Endometrium (tissue), 2 donors: ENCODE results near the gene IMMP2L.
A peak's percentile ranks its signal among the peaks of the same experiment; 100 is the strongest.
"Not testable (repeated sequence)": the region's sequence is repeated elsewhere in the genome, so short reads cannot be mapped to it uniquely, and the experiment has no call there.

Experiments
- FAIRE-seq: peaks from 2 replicates; lab custom pipeline; 2012; peaks lifted over from hg19 to GRCh38; lab: Jason Lieb, UNC
- donor health status: control.
- donor health status: control.

The IMMP2L gene

DNA sequence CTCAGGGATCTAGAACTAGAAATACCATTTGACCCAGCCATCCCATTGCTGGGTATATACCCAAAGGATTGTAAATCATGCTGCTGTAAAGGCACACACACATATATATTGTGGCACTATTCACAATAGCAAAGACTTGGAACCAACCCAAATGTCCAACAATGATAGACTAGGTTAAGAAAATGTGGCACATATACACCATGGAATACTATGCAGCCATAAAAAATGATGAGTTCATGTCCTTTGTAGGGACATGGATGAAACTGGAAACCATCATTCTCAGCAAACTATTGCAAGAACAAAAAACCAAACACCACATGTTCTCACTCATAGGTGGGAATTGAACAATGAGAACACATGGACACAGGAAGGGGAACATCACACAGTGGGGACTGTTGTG lies 56.9 kb downstream of the IMMP2L start:
- FAIRE-seq, result not testable (repeated sequence)

DNA sequence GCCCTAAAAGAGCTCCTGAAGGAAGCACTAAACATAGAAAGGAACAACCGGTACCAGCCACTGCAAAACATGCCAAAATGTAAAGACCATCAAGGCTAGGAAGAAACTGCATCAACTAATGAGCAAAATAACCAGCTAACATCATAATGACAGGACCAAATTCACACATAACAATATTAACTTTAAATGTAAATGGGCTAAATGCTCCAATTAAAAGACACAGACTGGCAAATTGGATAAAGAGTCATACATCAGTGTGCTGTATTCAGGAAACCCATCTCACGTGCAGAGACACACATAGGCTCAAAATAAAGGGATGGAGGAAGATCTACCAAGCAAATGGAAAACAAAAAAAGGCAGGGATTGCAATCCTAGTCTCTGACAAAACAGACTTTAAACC lies 60.5 kb downstream of the IMMP2L start:
- not testable (repeated sequence) for FAIRE-seq

DNA sequence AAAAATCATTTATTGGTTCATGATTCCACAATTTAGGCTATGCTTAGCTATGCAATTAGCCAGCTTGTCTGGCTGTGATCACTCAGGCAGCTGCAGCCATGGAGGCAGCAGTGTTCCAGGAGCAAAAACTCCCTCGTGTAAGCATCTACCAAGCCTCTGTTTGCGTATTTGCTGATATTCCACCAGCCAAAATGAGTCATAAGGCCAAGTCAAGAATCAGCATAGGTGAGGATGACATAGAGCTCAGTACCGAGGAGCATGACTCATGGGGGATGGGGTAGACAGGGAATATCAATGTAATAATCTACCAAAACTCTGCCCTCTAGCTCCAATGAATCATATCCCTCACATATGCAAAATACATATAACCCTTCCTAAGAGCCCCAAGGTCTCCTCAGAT lies 63.3 kb downstream of the IMMP2L start:
- no peak for FAIRE-seq

DNA sequence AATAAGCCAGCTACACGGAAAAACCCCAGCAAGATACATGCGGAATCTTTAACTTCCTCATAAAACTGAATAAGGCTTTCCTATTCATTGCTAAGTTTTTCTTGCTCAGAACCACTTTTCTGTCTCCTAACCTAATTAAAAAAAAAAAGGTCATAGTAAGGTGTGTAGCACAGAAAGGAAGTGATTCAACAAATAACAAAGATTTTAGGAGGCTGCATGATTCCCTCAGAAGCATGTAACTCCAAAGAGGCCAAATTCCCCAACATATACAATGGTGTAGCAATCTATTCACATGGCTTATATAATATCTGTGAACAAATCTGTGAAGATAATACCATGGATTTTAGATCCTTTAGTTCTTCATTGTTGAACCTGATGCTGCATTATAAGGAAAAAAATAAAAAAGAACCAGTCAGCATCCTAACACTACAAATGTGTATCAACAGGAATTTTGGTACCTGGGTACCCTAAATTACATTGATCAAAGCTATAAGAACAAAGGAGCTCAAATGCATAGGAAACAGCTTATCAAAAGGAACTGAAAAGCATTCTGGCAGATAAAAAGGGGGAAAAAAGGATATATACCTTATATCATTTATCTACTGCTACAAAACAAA lies 63.8 kb downstream of the IMMP2L start:
- no peak for FAIRE-seq

DNA sequence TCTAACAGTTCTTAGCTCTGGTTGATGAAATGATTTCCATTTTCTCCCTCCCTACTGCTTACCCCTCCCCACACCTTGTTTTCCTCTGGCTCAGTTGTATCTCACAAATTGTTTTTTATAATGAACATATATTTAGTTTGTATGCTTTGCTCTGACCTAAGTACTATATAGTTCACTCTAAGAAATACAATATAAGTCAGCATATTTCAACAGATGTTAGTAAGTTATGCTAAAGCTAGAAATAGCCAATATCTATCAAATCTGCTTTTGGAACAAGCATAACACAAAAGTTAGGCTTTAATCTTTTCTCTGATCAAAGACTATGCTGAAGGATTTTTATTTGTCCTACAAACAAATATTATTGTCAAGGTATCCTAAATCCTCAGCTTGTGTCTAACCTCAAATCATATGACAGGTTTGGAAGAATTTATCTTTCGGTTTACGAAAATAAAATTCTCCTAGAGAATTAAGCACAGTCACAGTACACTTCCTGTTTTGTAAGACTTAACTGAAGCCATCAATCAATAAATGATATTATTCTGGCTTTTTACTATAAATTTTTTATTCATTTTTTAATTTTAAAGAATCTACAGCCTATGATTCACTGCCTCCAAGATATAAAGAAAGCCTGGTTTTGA lies 67.0 kb downstream of the IMMP2L start:
- no peak for FAIRE-seq

DNA sequence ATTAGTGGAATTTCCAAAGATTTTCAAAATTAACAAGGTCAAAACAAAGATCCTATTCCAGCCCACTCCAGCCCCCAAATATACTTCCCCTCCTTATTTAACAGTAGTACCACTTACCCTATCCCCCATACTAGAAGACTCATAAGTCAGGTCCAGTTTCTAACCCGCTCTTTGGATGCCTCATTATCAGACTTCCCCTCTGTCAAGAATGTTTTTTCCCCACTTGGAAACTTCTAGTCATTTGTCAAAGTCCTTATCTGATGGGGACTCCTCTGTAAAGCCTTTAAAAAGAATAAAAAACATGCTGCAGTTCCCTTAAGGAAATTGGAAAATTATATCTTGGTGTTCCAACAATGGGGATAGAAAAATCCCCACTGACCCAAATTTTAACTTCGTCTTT lies 70.1 kb downstream of the IMMP2L start:
- FAIRE-seq, result no peak

DNA sequence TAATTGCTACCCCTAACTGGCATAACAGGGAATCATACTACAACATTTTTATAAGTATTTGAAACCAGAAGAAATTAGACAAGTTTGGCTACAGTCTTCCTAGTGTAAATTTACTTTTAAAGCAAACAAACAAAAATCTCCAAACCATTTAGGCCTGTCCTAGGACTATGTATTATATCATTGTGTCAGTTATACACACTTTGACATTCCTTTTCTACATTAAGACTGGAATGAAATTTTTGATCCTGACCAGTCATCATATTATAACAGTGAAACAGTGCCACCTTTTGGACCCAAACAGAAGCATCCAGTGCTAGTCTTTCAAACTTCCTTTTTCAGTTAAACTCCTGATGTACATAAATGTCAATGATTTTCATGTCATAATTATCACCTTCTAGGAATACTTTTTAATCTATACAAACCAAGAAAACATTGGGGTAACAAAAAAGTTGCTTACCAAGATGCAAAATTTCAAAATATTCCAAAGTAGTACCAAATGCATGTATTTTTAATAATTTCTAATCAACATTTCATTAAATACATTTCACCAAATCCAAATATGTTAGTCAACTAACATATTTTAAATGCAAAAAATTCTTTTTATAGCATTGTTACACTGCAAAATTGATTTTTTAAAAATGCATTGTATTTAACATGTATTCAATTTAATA lies 75.7 kb downstream of the IMMP2L start:
- FAIRE-seq, result peak; percentile 91

DNA sequence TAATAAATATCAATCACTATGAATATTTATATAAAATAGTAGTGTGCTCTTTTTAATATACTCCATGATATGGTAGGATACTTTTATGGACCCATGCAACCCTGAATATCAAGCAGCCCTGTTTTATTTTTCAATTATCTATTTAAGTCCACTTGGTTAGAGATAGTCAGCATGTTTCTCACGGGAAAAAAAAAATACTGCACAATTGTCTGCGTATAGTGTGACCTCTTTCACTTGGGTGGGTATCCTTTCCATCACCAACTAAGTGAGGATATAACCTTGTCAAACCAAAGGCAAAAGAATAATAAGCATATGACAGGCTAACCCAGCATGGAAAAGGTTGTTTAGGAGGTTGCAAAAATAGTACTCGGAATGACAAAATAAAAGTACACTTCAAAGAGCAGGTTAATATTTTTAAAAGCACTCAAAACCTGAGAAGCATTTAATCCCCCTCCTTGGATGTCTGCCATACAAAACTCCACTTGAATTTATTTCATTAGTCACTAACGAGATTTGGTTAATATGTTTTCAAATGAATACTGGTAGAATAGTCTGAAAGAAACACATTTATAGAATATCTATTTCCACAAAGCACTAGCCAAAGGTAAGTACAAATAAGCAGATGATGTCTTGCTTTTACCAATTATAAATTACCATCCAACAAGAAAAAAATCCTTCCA lies 76.5 kb downstream of the IMMP2L start:
- no peak for FAIRE-seq

DNA sequence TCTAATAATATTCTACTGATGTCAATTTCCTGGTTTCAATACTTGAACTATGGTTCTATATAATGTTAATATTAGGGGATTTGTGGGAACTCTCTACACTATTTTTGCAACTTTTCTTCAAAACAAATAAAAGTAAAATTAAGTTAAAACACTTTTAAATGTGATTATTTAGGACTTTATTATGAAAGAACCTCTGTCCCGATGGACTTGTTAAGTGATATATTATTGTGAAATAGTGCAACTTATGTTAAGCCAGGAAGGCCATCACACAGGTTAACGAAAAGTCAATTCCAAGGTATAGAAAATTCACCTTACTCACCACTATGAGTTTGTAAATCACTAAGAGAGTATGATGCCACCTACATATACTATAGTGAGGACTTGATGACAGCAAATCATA lies 79.2 kb downstream of the IMMP2L start:
- FAIRE-seq, result no peak

DNA sequence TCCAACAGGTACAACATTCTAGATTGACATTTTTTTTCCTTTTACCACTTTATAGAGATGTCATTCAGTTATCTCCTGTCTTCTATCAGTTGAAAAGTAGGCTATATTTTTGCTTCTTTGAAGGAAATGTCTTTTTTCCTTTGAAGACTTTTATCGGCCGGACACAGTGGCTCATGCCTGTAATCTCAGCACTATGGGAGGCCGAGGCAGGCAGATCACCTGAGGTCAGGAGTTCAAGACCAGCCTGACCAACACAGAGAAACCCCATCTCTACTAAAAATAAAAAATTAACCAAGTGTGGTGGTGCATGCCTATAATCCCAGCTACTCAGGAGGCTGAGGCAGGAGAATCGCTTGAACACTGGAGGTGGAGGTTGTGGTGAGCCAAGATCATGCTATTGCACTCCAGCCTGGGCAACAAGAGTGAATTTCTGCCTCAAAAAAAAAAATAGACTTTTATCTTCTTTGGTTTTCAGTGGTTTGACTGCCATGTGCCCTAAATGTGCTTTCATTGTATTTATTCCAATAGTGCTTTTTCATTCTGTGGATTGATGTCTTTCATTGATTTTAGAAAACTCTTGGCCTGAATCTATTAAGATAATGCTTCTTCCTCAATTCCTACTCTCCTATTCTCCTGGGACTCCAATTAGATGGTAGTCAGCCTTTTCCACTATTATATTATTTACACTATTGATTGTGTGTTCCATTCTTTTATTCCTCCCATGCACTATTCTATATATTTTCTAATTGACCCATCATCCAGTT lies 84.6 kb downstream of the IMMP2L start:
- no peak for FAIRE-seq

DNA sequence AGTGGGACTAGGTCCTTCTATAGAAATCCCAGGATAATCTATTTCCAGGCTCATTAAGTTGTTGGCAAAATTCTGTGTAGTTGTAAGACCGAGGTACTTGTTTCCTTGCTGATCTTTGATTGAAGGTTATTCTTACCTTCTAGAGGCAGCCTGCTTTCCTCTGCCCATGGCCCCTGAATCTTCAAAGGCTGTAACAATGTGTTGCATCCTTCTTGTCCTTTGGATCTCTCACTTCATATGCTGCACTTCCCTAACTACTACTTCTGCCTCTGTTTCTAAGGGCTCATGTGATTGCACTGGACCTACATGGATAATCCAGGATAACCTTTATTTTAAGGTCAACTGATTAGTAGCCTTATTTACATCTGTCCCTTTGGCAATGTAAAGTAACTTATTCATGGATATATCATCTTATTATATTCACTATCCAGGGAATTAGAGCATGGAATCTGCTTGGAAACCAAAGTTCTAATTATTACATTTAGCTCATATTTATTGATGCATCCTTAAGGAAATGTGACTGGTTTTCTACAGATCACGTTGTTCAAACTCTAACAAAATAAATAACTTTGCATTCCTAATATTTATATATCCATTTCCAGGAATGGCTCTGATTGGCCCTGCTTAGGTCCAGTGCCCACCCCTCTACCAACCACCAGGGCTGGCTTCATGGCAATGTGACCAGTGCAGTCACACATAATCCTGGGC lies 85.6 kb downstream of the IMMP2L start:
- no peak for FAIRE-seq

DNA sequence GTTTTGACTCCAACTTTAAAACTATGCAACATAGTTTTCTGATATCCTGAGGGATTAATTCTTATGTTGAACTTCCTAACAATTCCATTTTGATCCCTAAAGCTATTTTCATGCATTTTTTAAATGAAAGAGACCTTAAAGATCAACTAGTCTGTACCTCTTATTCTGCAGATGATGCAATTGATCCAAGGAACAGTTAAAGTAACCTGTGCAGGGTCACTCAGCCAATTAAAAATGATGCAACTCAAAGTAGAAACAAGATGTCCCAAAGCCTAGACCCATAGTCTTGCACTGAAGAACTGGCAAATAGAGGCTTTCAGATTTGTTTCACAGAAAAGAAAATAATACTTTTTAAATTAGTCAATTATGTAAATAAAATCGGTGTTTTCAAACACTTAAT lies 86.3 kb downstream of the IMMP2L start:
- peak; percentile 8 for FAIRE-seq

DNA sequence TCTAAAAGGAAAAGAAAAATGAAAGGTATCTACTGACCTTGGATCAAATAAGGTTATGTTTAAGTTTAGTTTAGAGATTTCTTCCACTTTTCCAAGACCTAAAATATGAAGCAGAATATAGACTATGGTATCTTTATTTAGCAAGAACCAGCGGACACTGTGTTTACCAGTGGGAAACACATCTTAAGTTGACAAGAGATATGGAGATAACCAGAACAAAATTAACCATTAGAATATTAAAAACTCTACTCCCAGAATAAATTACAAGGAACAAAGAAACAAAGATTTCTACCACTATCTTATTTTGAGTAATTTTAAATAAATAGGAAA lies 86.9 kb downstream of the IMMP2L start:
- FAIRE-seq, result no peak

DNA sequence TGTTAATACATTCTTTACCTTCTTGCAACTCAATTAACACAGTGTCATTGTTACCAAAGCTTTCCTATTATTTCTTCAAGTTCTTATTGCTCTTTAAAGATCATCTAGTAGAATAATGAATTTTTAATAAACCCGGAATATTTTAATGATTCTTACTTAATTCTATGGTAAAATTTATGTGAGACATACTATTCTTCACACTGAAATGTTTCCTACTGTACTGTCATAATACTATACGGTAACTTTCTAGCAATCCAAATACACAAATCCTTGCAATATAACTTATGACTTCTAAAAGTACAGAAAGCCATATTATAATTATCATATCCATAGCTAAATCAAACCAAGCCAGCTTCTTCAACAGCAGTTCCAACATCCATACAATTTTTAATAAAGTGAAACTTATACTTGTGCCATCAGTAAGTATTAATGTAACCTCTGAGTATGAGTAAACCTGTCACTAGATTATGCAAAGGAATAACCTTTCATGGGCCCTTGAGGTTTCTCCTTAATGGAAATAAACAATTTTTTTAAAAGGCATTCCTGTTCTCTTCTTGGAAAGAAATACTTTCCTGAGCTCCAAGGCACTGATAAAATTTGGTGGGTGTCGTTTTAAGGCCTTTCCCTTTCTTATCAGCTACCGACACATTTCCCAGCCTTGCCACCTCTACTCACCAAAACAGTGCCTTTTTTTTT lies 87.4 kb downstream of the IMMP2L start:
- FAIRE-seq, result no peak

DNA sequence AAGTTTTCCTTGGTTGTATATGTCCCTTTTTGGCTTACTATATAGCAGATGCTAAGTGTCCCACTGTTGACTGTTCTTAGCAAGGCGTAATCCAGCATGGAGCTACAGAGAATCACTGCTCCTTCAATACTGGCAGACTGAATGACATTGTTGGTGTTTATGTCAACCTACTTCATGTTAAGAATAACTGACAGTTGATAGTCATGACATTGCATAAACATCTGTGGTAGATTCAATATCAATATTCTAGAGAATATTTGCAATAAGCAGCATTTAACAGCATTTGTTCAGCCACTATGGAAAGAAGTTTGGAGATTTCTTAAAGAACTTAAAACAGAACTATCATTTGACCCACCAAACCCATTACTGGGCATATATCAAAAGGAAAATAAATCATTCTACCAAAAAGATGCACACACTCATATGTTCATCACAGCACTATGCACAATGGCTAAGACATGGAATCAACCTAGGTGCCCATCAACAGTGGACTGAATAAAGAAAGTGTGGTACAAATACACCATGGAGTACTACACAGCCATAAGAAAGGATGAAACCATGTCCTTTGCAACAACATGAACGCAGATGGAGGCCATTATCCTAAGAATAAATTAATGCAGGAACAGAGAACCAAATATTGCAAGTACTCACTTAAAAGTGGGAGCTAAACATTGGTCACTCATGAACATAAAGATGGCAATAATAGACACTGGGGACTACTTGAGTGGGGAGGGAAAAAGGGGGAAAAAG lies 88.7 kb downstream of the IMMP2L start:
- FAIRE-seq, result no peak

DNA sequence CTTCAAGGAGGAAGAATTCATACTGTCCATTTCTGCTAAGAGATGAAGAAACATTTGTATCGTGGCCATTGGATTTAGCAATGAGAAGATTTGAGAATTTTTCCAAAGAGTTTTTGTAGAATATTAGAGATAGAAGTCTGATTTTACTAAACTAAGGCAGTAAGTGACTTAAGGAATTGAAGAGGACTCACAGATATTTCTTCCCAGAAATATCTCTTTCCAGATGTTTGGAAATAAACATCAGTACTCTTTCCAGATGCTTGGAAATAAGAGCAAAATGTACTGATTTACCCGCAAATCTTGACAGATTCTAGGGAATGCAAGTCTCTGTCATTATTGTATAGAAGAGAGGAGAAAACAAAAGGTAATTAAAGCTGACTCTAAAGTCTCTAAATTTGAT lies 91.3 kb downstream of the IMMP2L start:
- no peak for FAIRE-seq

DNA sequence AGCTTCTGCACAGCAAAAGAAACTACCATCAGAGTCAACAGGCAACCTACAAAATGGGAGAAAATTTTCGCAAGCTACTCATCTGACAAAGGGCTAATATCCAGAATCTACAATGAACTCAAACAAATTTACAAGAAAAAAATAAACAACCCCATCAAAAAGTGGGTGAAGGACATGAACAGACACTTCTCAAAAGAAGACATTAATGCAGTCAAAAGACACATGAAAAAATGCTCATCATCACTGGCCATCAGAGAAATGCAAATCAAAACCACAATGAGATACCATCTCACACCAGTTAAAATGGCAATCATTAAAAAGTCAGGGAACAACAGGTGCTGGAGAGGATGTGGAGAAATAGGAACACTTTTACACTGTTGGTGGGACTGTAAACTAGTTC lies 92.4 kb downstream of the IMMP2L start:
- FAIRE-seq, result not testable (repeated sequence)

DNA sequence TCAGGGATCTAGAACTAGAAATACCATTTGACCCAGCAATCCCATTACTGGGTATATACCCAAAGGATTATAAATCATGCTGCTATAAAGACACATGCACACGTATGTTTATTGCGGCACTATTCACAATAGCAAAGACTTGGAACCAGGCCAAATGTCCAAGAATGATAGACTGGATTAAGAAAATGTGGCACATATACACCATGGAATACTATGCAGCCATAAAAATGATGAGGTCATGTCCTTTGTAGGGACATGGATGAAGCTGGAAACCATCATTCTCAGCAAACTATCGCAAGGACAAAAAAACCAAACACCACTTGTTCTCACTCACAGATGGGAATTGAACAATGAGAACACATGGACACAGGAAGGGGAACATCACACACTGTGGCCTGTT lies 96.5 kb downstream of the IMMP2L start:
- FAIRE-seq, result not testable (repeated sequence)

DNA sequence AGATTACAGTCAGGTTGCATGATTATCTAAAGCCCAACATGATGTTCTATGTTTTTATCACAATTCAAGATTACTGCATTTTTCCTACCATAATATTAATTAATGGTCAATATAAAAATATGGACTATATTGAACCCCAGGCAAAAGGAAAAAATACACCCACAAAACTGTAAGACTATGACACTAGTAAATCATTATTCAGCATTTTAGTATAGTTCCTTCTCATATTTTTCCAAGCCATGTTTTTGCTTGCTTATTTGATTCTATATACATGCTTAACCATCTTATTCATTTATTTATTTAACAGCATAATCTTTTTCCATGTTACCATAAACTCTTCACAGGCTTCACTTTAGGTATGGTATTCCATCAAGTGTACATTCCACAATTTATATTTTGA lies 101.6 kb downstream of the IMMP2L start:
- FAIRE-seq, result no peak

DNA sequence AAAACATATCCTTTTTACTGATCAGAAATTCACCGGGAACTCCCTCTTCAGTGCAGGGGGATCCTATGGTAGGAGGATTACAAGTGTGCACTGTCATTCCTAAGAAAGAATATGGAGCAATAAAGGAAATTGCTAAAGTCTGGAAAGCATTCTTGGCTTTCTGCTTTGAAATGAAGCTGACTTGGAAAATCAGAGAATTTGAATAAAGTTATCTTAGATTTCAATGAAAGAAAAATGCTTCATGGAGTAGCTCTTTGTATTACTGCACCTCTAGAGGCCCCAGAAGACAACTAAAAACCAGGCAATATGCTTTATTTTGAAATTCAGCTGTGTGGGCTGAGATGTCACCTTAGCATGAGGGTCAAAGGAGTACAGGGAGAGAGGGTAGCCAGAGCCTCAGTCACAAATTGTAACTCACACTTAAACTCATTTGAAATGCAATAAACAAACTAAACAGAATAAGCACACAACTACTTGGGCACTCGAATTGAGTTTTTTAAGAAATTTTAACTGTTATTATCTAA lies 102.5 kb downstream of the IMMP2L start:
- no peak for FAIRE-seq
